HG02588 (cell line): ENCODE results near the gene C11orf91.

Experiments used
- ATAC-seq: cut with Tn5 transposase; IDR thresholded peaks from one replicate; pipeline ENCODE4 v1.9.1; 2021; ENCODE audit warnings: mild to moderate bottlenecking, moderate library complexity; ENCODE audit not compliant: unreplicated experiment

Gene C11orf91

DNA sequence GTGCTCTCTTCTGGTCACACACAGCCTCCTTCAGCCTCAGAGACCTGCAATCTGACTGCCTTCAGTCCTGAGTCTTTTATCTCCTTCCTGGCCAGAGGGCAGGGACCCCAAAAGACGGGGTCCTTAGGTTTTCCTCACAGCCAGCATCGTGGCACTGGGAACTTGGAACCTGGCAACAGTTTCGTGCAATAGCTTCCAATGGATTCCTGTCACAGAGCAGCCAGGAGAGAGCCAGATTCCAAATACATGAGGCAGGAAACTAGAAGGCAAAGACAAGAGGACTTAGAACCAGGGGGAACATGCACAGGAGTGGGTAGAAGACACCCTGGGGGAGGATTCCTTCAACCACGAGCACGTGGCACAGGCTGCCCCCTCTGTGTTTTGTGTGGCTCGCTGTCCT, 48.6 kb downstream of the C11orf91 start:
- ATAC-seq, result no peak

DNA sequence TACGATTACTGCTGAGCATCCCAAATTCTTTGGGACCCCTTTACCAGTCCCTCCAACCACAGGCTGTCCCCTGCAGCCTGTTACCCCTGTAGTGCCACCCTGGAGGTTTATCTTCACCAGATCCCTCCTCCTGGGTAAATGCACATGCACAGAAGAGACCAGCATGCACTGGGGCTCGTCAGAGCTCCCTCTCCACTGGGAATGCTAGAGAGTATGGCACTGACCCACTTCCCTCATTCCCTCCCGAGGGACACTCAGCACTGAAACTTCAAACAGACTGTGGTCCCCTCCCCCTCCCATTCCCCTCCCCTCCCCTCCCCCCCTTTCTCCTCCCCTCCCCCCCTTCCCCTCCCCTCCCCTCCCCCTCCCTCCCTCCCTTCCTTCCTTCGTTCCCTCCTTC, 49.1 kb downstream of the C11orf91 start:
- no peak for ATAC-seq

DNA sequence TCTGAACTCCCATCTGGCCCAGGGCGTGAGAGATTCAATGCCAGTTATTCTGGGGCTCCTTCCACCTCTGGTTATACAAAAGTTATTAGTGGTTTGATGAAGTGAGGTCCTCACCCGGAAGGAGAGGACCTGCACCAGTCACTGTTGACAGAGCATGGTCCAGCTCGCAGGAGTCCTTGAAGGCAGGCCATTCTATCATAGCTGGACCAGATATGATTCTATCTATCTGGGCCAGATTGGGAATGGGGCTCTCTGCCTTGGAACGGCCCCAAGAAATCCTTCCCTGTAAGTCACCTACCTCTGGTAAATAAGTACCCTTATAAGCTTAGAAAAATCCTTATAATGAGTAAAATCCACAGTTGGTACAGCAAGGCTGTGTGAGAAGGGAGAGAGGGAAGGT, 50.7 kb downstream of the C11orf91 start:
- ATAC-seq, result no peak
